ENCODE measurements around the gene AP1G1. TPM values are rescaled to one million over a fixed set of nuclear protein-coding genes. Genes with fewer than 3 reads are reported as not detected.

AP1G1 gene
- total RNA-seq, 2 experiments from 2014 or later: 57.9 to 89.7 TPM

- H3K4me1 ChIP-seq (ENCODE audit: insufficient read depth, low read length, poor library complexity, severe bottlenecking): no peaks in the 10 kb centered on the region
- DNase-seq (ENCODE audit: low spot score): no peak
- peaks cover 87% of the 10 kb centered on the region for H3K36me3 ChIP-seq (ENCODE audit: insufficient read depth, low read length)
- no peak overlapping the region for H2AFZ ChIP-seq (ENCODE audit: low read length)
- H3K4me2 ChIP-seq (ENCODE audit: low read length): no peak overlapping the region
- intact Hi-C loops (cut with micrococcal nuclease; ENCODE audit: unreplicated experiment): no loop called here
- no peak overlapping the region for H3K27ac ChIP-seq (ENCODE audit: low read depth, low read length, poor library complexity, severe bottlenecking)
- BruUV-seq (replicated peaks): no TSS peak
- H3K4me3 ChIP-seq (ENCODE audit: low read depth, low read length, poor library complexity, severe bottlenecking): no peak overlapping the region
- no peaks in the 10 kb centered on the region for H3K9me3 ChIP-seq (ENCODE audit: low read length)
- ChIA-PET CTCF (ENCODE audit: unreplicated experiment) (interaction anchor here (0.5 kb wide), 1 partner anchor 91 kb away, joined by 3 read pairs; no protein-coding TSS in a partner anchor), POLR2A (no interaction called here)
- no peaks in the 10 kb centered on the region for H3K9me2 ChIP-seq (ENCODE audit: insufficient read depth, low read length)
- TF ChIP-seq CTCF (conservative IDR thresholded peaks at IDR 0.05; ENCODE audit: low read length) (no peak), EZH2phosphoT487 (IDR thresholded peaks at IDR 0.05; ENCODE audit: borderline replicate concordance, low read depth, low read length) (no peak)
- no peaks in the 10 kb centered on the region for H4K20me1 ChIP-seq (ENCODE audit: insufficient read depth, low read length)
- H3K79me2 ChIP-seq (ENCODE audit: insufficient read depth, low read depth, low read length): no peaks in the 10 kb centered on the region
Measured at GRCh38 chr16:71762186-71762585, 46.4 kb downstream of the AP1G1 start.

GRCh38 chr16:71761097-71761496 is 47.5 kb downstream of the AP1G1 start:
- no peak for DNase-seq (ENCODE audit: low spot score)
- H4K20me1 ChIP-seq (ENCODE audit: insufficient read depth, low read length): no peaks in the 10 kb centered on the region
- intact Hi-C loops (cut with micrococcal nuclease; ENCODE audit: unreplicated experiment): no loop called here
- H3K27ac ChIP-seq (ENCODE audit: low read depth, low read length, poor library complexity, severe bottlenecking): no peak overlapping the region
- H3K4me1 ChIP-seq (ENCODE audit: insufficient read depth, low read length, poor library complexity, severe bottlenecking): no peaks in the 10 kb centered on the region
- H3K4me3 ChIP-seq (ENCODE audit: low read depth, low read length, poor library complexity, severe bottlenecking): no peak overlapping the region
- no peaks in the 10 kb centered on the region for H3K9me3 ChIP-seq (ENCODE audit: low read length)
- H3K36me3 ChIP-seq (ENCODE audit: insufficient read depth, low read length): peaks cover 89% of the 10 kb centered on the region
- TF ChIP-seq CTCF (conservative IDR thresholded peaks at IDR 0.05; ENCODE audit: low read length) (no peak), EZH2phosphoT487 (IDR thresholded peaks at IDR 0.05; ENCODE audit: borderline replicate concordance, low read depth, low read length) (no peak)
- H3K79me2 ChIP-seq (ENCODE audit: insufficient read depth, low read depth, low read length): no peaks in the 10 kb centered on the region
- H3K9me2 ChIP-seq (ENCODE audit: insufficient read depth, low read length): no peaks in the 10 kb centered on the region
- no peak overlapping the region for H3K4me2 ChIP-seq (ENCODE audit: low read length)
- BruUV-seq (replicated peaks): no TSS peak
- no peak overlapping the region for H2AFZ ChIP-seq (ENCODE audit: low read length)
- ChIA-PET CTCF (ENCODE audit: unreplicated experiment) (no interaction called here), POLR2A (interaction anchor here (0.7 to 1.0 kb wide), 3 partner anchors 12 to 1233 kb away, joined by 3 read pairs; no protein-coding TSS in a partner anchor)

- CTCF ChIA-PET (ENCODE audit: unreplicated experiment): no interaction called here
- peaks cover 91% of the 10 kb centered on the region for H3K36me3 ChIP-seq (ENCODE audit: insufficient read depth, low read length)
- no TSS peak for BruUV-seq (replicated peaks)
Measured at GRCh38 chr16:71758293-71758760, 50.3 kb downstream of the AP1G1 start.

More at GRCh38 chr16:71758293-71758760, 50.3 kb downstream of the AP1G1 start:
- intact Hi-C loops (cut with micrococcal nuclease; ENCODE audit: unreplicated experiment): no loop called here
- Histone ChIP-seq H3K9me3 (ENCODE audit: low read length) (no peaks in the 10 kb centered on the region), H2AFZ (ENCODE audit: low read length) (no peak overlapping the region), H3K4me1 (ENCODE audit: insufficient read depth, low read length, poor library complexity, severe bottlenecking) (no peaks in the 10 kb centered on the region), H3K4me3 (ENCODE audit: low read depth, low read length, poor library complexity, severe bottlenecking) (no peak overlapping the region), H3K27ac (ENCODE audit: low read depth, low read length, poor library complexity, severe bottlenecking) (no peak overlapping the region), H3K79me2 (ENCODE audit: insufficient read depth, low read depth, low read length) (no peaks in the 10 kb centered on the region), H4K20me1 (ENCODE audit: insufficient read depth, low read length) (no peaks in the 10 kb centered on the region), H3K4me2 (ENCODE audit: low read length) (no peak overlapping the region), H3K9me2 (ENCODE audit: insufficient read depth, low read length) (no peaks in the 10 kb centered on the region)
- DNase-seq (ENCODE audit: low spot score): no peak
- TF ChIP-seq EZH2phosphoT487 (IDR thresholded peaks at IDR 0.05; ENCODE audit: borderline replicate concordance, low read depth, low read length) (no peak), CTCF (conservative IDR thresholded peaks at IDR 0.05; ENCODE audit: low read length) (no peak)
- POLR2A ChIA-PET: interaction anchor here (0.6 kb wide), 2 partner anchors 9 to 37 kb away, joined by 3 read pairs; no protein-coding TSS in a partner anchor

Data from OCI-LY7 (cell line).